Ishikawa (cell line): ENCODE measurements around the gene HCN2.

ENCODE experiments used
- CEBPB ChIP-seq: IDR thresholded peaks from 2 replicates; pipeline ENCODE4 v1.6.1; 2012
- CREB1 ChIP-seq: IDR thresholded peaks from 2 replicates; pipeline ENCODE4 v1.6.1; 2012; ENCODE audit warnings: low read depth
- EGR1 ChIP-seq: IDR thresholded peaks from 2 replicates; pipeline ENCODE4 v1.6.1; 2012
- EP300 ChIP-seq: IDR thresholded peaks from 2 replicates; pipeline ENCODE4 v1.6.1; 2012; ENCODE audit warnings: borderline replicate concordance
- FOXM1 ChIP-seq: IDR thresholded peaks from 2 replicates; pipeline ENCODE4 v1.6.1; 2012; ENCODE audit warnings: low read depth, borderline replicate concordance
- NFIC ChIP-seq: IDR thresholded peaks from 2 replicates; pipeline ENCODE4 v1.6.1; 2012
- RAD21 ChIP-seq: IDR thresholded peaks from 2 replicates; pipeline ENCODE4 v1.6.1; 2012; ENCODE audit warnings: low read depth
- REST ChIP-seq: IDR thresholded peaks from 2 replicates; pipeline ENCODE4 v1.6.1; 2012; ENCODE audit warnings: low read depth, mild to moderate bottlenecking
- TAF1 ChIP-seq: IDR thresholded peaks from 2 replicates; pipeline ENCODE4 v1.6.1; 2012; ENCODE audit warnings: low read depth, mild to moderate bottlenecking
- TCF12 ChIP-seq: IDR thresholded peaks from 2 replicates; pipeline ENCODE4 v1.6.1; 2012; ENCODE audit warnings: low read depth
- TEAD4 ChIP-seq: IDR thresholded peaks from 2 replicates; pipeline ENCODE4 v1.6.1; 2012
- YY1 ChIP-seq: IDR thresholded peaks from 2 replicates; pipeline ENCODE4 v1.6.1; 2012; ENCODE audit warnings: low read depth
- ZBTB7A ChIP-seq: IDR thresholded peaks from 2 replicates; pipeline ENCODE4 v1.6.1; 2012; ENCODE audit warnings: low read depth
- TF ChIP-seq, protein P1 (sequence below): IDR thresholded peaks from 2 replicates; pipeline ENCODE4 v1.6.1; 2012
- TF ChIP-seq, protein P2 (sequence below): IDR thresholded peaks from 2 replicates; pipeline ENCODE4 v1.6.1; 2012

The HCN2 gene

GRCh38 chr19:646779-647565 is 57.3 kb downstream of the HCN2 start:
- no peak for TF ChIP-seq CREB1
- no peak for TF ChIP-seq NFIC
- no peak for TF ChIP-seq TAF1
- no peak for TF ChIP-seq RAD21
- TF ChIP-seq REST = no peak
- TF ChIP-seq, protein P1, sequence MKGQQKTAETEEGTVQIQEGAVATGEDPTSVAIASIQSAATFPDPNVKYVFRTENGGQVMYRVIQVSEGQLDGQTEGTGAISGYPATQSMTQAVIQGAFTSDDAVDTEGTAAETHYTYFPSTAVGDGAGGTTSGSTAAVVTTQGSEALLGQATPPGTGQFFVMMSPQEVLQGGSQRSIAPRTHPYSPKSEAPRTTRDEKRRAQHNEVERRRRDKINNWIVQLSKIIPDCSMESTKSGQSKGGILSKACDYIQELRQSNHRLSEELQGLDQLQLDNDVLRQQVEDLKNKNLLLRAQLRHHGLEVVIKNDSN = no peak
- TF ChIP-seq EGR1 = no peak
- no peak for TF ChIP-seq YY1
- TF ChIP-seq EP300 = no peak
- no peak for TF ChIP-seq TCF12
- no peak for TF ChIP-seq ZBTB7A
- TF ChIP-seq, protein P2, sequence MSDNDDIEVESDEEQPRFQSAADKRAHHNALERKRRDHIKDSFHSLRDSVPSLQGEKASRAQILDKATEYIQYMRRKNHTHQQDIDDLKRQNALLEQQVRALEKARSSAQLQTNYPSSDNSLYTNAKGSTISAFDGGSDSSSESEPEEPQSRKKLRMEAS = no peak
- TF ChIP-seq TEAD4 = no peak
- TF ChIP-seq FOXM1 = no peak
- no peak for TF ChIP-seq CEBPB

DNA sequence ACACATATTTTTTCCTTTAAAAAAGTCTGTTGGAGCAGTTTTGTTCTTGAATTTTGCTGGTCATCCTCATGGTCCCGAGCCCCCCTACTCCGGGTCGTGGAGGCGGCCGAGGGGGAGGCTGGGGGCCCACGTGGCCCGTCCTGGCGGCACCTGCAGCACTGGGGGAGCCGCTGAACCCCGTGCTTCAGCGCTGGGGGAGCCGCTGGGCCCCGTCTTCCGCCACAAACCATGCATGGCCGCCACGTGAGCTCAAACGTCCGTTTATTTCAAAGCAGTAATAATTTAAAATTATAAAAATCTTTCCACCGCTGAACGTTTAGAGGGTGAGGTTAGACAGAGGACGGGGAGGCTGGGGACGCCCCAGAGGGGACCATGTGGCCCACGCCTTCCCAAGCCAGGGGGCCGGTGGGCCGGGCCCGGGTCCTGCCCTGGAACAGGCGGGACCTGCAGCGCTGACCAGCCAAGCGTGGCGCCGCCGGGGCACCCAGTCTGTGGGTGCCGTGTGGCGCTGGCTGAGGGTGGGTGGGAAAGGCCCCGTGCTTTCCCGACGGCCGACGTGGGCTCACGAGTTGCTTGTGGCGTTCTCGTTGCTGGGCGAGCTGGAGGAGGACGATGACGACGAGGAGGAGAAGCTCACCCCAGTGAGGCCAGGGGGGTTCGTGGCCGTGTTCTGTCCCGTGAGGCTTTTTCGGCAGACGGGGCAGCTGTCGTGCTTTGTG is 58.0 kb downstream of the HCN2 start:
- TF ChIP-seq NFIC (no peak), FOXM1 (no peak), EP300 (no peak), YY1 (no peak), CEBPB (no peak), TAF1 (no peak), TCF12 (no peak), CREB1 (no peak), EGR1 (no peak), ZBTB7A (no peak), REST (no peak)
- TF ChIP-seq, protein P1 = no peak

- TF ChIP-seq, protein P1 = no peak
- TF ChIP-seq, protein P2 = no peak
- TF ChIP-seq NFIC (no peak), EP300 (no peak), ZBTB7A (no peak), TCF12 (no peak), EGR1 (no peak), FOXM1 (no peak), YY1 (no peak), CEBPB (no peak)
Observed at GRCh38 chr19:648305-648704, 58.6 kb downstream of the HCN2 start.

DNA sequence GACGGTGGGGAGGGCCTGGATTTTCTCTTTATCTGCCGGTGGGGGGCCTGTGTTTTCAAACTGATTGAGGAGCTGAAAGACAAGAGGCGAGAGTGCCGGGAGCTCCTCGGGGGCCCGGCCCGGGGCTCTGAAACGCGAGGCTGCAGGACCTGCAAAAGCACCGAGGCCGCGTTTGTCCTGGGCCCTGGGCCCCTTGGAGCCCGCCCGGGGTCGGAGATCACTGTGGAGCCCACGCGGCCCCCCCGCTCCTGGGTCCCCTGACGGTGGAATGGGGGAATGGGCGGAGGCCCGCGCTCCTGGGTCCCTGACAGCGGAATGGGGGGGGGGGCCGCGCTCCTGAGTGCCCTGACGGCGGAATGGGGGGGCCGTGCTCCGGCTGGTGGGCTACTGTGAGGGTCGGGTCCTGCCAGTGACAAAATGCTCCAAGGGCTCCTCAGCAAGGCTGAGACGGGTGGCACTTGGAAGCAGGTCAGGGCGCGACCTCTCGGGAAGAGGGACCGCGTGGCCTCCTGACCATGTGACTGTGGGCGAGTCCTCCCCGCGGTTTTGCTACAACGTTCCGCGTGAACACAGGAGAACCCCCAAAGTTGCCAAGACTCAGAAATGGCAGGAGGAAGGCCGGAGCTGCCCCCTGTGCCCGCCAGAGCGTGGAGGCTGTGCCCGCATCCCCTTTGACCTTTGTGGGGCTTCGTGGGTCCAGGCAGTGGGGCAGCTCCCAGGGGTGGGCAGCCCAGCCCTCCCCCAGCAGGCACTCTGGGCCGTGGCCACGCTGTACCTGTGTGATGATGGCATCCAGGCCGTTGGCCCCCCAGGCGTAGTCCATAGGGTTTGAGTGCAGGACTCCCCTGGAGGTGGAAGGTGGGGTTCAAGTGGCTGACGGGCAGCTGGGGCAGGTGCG is 59.5 kb downstream of the HCN2 start:
- no peak for TF ChIP-seq EGR1
- TF ChIP-seq TCF12 = no peak
- TF ChIP-seq EP300 = no peak
- TF ChIP-seq, protein P2 = no peak
- TF ChIP-seq REST = no peak
- TF ChIP-seq YY1 = no peak
- TF ChIP-seq RAD21 = no peak
- no peak for TF ChIP-seq FOXM1
- TF ChIP-seq TAF1 = no peak
- TF ChIP-seq CREB1 = no peak
- TF ChIP-seq ZBTB7A = no peak
- no peak for TF ChIP-seq TEAD4
- TF ChIP-seq CEBPB = no peak
- TF ChIP-seq NFIC = no peak
- TF ChIP-seq, protein P1 = no peak
